Measurements from ENCODE around the gene CAMK1D.
"Not testable (repeated sequence)": the region's sequence is repeated elsewhere in the genome, so short reads cannot be mapped to it uniquely, and the experiment has no call there.

The CAMK1D gene

GRCh38 chr10:12730809-12731519 is 381.6 kb downstream of the CAMK1D start:
- no peak overlapping the region for H3K4me3 ChIP-seq (ENCODE audit: low read depth, low read length)
- TF ChIP-seq CTCF (IDR thresholded peaks at IDR 0.05; ENCODE audit: insufficient read depth, low read depth, low read length, missing control alignments), result no peak
- DNase-seq (ENCODE audit: low read depth), result no peak

GRCh38 chr10:12733271-12733670 is 383.9 kb downstream of the CAMK1D start:
- no peak overlapping the region for H3K4me3 ChIP-seq (ENCODE audit: low read depth, low read length)
- DNase-seq (ENCODE audit: low read depth), result no peak
- TF ChIP-seq CTCF (IDR thresholded peaks at IDR 0.05; ENCODE audit: insufficient read depth, low read depth, low read length, missing control alignments), result no peak

GRCh38 chr10:12735843-12736462 is 386.6 kb downstream of the CAMK1D start:
- no peak overlapping the region for H3K4me3 ChIP-seq (ENCODE audit: low read depth, low read length)
- TF ChIP-seq CTCF (IDR thresholded peaks at IDR 0.05; ENCODE audit: insufficient read depth, low read depth, low read length, missing control alignments), result no peak
- DNase-seq (ENCODE audit: low read depth), result no peak

- no peak for DNase-seq (ENCODE audit: low read depth)
- no peak for TF ChIP-seq CTCF (IDR thresholded peaks at IDR 0.05; ENCODE audit: insufficient read depth, low read depth, low read length, missing control alignments)
- no peak overlapping the region for H3K4me3 ChIP-seq (ENCODE audit: low read depth, low read length)
These were observed 391.5 kb downstream of the CAMK1D start for GRCh38 chr10:12740813-12741212.

GRCh38 chr10:12741360-12741804 is 392.0 kb downstream of the CAMK1D start:
- no peak for DNase-seq (ENCODE audit: low read depth)
- TF ChIP-seq CTCF (IDR thresholded peaks at IDR 0.05; ENCODE audit: insufficient read depth, low read depth, low read length, missing control alignments), result no peak
- no peak overlapping the region for H3K4me3 ChIP-seq (ENCODE audit: low read depth, low read length)

- TF ChIP-seq CTCF (IDR thresholded peaks at IDR 0.05; ENCODE audit: insufficient read depth, low read depth, low read length, missing control alignments), result no peak
- H3K4me3 ChIP-seq (ENCODE audit: low read depth, low read length), result no peak overlapping the region
- no peak for DNase-seq (ENCODE audit: low read depth)
These were observed 393.4 kb downstream of the CAMK1D start for GRCh38 chr10:12742771-12743170.

- H3K4me3 ChIP-seq (ENCODE audit: low read depth, low read length), result not testable (repeated sequence)
These were observed 394.1 kb downstream of the CAMK1D start for GRCh38 chr10:12743466-12743865.

More at GRCh38 chr10:12743466-12743865, 394.1 kb downstream of the CAMK1D start:
- not testable (repeated sequence) for DNase-seq (ENCODE audit: low read depth)
